IPS DF 4.7 (cell line): ENCODE measurements around the gene SBK2.

Source experiments
- DNase-seq: peaks from one replicate; pipeline ENCODE4 v3.0.0-alpha.2; 2013; ENCODE audit warnings: low spot score; ENCODE audit errors: extremely low read depth

Gene SBK2

GRCh38 chr19:55486971-55487923 lies 49.7 kb downstream of the SBK2 start:
- DNase-seq = no peak

GRCh38 chr19:55486043-55486970 lies 50.6 kb downstream of the SBK2 start:
- DNase-seq = no peak

GRCh38 chr19:55485439-55486011 lies 51.4 kb downstream of the SBK2 start:
- DNase-seq = no peak

GRCh38 chr19:55484593-55485438 lies 52.1 kb downstream of the SBK2 start, which contains the start of gene NAT14:
Gene NAT14, plus strand, starts transcription at chr19:55485188. Its CDS starts 521 bp downstream, at chr19:55485709.
- no peak for DNase-seq

GRCh38 chr19:55483706-55484592 lies 53.0 kb downstream of the SBK2 start:
- DNase-seq = no peak

- no peak for DNase-seq
Measured at GRCh38 chr19:55482967-55483705, 53.8 kb downstream of the SBK2 start.

GRCh38 chr19:55482156-55482961 lies 54.6 kb downstream of the SBK2 start:
- DNase-seq = no peak

- no peak for DNase-seq
Measured at GRCh38 chr19:55481794-55482155, 55.2 kb downstream of the SBK2 start.

- no peak for DNase-seq
Measured at GRCh38 chr19:55481148-55481793, 55.7 kb downstream of the SBK2 start.

GRCh38 chr19:55479451-55480230 lies 57.3 kb downstream of the SBK2 start:
- no peak for DNase-seq

- no peak for DNase-seq
Measured at GRCh38 chr19:55479045-55479444, 57.9 kb downstream of the SBK2 start.
